GM12872 (cell line): Measurements from ENCODE around the gene FN3K.

ENCODE experiments used
- TF ChIP-seq, protein P1 (sequence below): IDR thresholded peaks from 3 replicates; pipeline ENCODE4 v1.5.1; 2011; ENCODE audit warnings: low read depth, mild to moderate bottlenecking, low read length, moderate library complexity; ENCODE audit not compliant: insufficient read depth

FN3K gene

DNA sequence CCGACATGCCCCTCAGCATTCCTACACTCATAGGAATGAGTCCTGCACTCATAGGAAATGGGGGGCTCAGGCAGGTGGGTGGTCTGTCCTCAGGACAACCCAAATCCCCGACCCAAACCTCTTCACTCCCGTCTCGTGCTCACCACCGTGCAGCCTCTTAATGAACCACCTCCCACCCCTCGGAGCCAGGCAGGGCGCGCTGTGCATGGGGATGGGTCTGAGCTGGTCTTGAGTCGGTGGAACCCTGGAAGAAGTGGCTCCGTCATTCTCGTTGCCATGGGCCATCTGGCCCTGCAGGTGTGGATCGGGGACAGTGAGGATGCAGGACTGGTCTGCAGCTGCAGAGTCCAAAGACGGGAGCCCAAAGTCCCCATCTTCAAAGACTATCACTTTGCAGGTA lies 30.5 kb upstream of the FN3K start:
- TF ChIP-seq, protein P1, sequence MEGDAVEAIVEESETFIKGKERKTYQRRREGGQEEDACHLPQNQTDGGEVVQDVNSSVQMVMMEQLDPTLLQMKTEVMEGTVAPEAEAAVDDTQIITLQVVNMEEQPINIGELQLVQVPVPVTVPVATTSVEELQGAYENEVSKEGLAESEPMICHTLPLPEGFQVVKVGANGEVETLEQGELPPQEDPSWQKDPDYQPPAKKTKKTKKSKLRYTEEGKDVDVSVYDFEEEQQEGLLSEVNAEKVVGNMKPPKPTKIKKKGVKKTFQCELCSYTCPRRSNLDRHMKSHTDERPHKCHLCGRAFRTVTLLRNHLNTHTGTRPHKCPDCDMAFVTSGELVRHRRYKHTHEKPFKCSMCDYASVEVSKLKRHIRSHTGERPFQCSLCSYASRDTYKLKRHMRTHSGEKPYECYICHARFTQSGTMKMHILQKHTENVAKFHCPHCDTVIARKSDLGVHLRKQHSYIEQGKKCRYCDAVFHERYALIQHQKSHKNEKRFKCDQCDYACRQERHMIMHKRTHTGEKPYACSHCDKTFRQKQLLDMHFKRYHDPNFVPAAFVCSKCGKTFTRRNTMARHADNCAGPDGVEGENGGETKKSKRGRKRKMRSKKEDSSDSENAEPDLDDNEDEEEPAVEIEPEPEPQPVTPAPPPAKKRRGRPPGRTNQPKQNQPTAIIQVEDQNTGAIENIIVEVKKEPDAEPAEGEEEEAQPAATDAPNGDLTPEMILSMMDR: no peak

DNA sequence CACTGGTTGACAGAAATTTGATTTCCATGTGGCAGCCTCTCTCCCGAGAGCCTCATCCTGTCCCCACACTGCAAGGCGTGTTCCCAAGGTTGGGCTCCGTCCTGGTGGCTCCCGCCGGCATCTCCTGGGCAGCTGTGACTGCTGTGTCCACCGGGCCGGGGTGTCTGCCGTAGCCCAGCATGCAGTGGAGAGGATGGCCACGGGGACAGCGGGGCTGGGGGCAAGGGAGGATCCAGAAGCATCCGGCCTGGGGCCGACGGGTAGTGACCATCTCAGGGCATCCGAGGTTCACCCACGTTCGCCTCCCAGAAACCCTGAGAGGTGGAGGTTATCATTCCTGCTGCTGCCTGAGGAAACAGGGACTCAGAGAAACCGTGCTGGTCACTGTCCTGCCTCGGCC lies 29.7 kb upstream of the FN3K start:
- TF ChIP-seq, protein P1: no peak

DNA sequence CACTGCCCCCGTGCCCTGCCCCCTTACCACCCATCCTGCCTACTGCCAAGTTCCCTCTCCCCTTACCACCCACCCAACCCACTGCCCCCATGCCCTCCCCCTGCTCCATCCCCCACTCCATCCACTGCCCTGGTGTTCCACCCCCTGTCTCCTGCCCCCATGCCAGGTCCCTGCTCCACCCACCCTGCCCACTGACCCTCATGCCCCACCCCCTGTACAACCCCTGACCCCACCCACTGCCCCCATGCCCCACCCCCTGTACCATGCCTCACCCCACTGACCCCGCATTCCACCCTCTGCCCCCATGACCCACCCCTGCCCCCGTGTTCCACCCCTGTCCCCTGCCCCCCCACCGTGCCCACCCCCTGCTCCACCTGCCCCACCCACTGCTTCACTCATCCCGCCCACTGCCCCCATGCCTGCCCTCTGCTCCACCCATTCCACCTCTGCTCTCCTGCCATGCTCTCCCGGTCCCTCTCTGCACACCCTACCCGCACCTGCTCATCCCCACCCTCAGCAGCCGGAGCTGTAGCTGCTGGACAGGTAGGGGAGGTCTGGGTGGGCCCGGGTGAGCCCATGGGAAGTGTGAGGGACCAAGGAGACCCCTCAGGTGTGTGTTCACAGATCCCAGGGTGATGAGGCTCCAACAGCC lies 26.3 kb upstream of the FN3K start:
- TF ChIP-seq, protein P1: no peak

DNA sequence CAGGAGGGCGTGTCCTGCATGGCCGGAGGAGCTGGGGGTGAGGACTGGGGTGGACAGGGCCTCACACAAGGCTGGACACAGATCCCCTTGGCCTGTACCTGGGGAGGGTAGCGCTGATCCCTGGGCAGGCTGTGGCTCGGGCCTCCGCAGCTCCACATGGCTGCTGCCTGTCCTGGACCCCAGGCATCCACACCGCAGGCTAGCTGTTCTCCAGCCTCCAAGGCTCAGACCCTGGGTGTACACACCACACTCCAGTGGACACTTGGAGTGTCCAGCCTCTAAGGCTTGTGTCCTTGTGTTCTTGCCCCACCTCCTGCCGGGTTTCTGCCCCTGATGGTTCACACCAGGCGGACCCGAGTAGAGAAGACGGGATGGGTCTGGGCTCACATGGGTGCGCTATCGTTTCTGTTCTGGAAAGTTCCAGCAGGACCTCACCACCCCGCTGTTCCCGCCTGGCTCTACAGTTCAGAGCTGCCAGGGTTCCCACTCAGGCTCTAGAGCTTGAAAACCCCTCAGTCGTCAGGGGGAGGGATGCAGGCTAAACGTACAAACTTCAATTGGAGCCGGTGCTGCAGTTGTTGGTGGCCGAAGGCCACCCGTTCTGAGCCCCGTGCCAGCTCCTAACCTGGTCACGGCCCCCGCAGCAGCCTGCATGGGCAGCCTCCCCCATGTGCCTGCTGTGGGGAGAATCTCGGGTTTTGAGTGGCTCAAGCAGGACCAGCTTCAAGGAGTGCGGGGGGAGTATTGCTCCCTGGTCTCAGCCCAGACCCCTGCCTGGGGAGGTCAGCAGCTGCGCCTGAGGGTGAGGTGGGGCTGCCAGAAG lies 25.5 kb upstream of the FN3K start:
- TF ChIP-seq, protein P1: no peak

DNA sequence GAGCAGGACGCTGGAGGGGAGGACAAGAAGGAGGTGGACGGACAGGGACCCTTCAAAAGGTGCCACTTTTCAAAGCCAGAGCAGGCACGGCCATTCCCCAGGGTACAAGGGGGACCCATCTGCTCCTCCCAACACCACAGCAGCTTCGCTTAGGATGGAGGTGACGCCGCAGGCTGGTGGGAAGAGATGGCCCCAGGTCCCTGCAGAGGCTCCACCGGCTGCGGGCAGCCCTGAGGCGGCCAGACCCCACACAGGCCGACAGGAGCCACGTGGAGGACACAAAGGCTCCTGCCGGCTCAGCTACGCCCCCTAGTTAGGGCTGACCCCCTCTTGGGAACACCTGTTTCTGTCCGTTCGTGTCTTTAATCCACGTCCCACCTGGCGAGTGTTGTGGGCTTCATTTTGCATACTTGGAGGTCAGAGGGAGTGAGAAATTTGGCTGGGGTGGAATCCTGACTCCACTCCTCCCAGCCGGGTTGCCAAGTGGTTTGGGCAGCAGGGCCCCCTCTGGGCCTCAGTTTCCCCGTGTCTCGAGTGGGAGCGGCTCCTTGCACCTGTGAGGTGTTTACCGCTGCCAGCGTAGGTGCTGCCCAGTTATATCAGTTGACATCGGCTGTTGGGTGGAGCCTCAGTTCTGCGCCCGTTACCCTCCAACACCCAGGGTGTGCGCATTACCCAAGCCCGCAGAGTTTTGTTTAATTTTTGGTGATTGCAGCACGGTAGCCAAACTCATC lies 24.7 kb upstream of the FN3K start:
- TF ChIP-seq, protein P1: 0 out of 3 replicates have a peak, but pooled peaks have one; percentile 8

DNA sequence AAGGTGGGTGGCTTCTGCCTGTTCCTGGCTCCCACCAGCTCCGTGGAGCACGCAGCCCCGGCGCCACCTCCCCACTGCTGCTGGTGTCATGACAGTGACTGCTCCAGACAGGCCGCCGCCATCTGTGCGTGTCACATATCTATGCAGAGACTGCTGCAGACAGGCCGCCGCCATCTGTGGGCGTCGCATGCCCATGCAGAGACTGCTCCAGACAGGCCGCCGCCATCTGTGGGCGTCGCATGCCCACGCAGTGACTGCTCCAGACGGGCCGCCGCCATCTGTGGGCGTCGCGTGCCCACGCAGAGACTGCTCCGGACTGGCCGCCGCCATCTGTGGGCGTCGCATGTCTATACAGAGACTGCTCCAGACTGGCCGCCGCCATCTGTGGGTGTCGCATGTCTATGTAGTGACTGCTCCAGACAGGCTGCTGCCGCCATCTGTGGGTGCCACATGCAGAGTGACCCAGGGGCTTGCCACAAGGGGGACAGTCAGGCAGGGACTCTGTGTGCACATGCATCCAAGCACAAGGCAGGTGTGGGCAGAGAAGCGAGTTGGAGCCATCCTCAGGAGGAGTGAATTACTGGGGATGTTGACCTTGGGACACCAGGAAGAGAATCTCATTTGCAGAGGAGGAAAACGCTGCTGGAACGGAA lies 22.2 kb upstream of the FN3K start:
- TF ChIP-seq, protein P1: no peak
